ENCODE results near the gene TLR10.

- no peak for TF ChIP-seq ZBTB33 (CRISPR knock-in tag; IDR thresholded peaks at IDR 0.05)
- no peak for TF ChIP-seq PHF20 (IDR thresholded peaks at IDR 0.05; ENCODE audit: partially characterized antibody)
- TF ChIP-seq AFF4 (CRISPR knock-in tag; IDR thresholded peaks at IDR 0.05) = no peak
- no peak for TF ChIP-seq MCM5 (IDR thresholded peaks at IDR 0.05; ENCODE audit: low read depth)
- TF ChIP-seq CTCF (IDR thresholded peaks at IDR 0.05 in 2 of 3, conservative IDR thresholded peaks at IDR 0.05 in 1 of 3; ENCODE audit: insufficient read depth in 2 of 3, low read depth in 1 of 3, low read length in 3 of 3) = no peak
- no peak for TF ChIP-seq ATF1 (CRISPR knock-in tag; IDR thresholded peaks at IDR 0.05)
- no peak for TF ChIP-seq ATF1 (tag; IDR thresholded peaks at IDR 0.05)
- no peak for TF ChIP-seq ZNF707 (CRISPR knock-in tag; conservative IDR thresholded peaks at IDR 0.05)
- no peak for TF ChIP-seq EGR1 (conservative IDR thresholded peaks at IDR 0.05)
- no peak for TF ChIP-seq HMGXB4 (CRISPR knock-in tag; IDR thresholded peaks at IDR 0.05)
- no peak for TF ChIP-seq EZH2 (IDR thresholded peaks at IDR 0.05; ENCODE audit: borderline replicate concordance, low read depth, low read length)
Observed at GRCh38 chr4:38775326-38775725, 7.5 kb downstream of the TLR10 start.

Data from K562 (cell line).